PC-9 (cell line): Measurements from ENCODE around the gene OR10H2. TPM values are rescaled to one million over a fixed set of nuclear protein-coding genes. Genes with fewer than 3 reads are reported as not detected.
A peak's percentile ranks its signal among the peaks of the same experiment; 100 is the strongest.

Source experiments
- BruUV-seq: library from RNA; stranded (reverse); fragments of 400-500 nt; replicated peaks from 2 replicates; lab custom pipeline; 2021; lab: Mats Ljungman, UMichigan
- CTCF ChIA-PET: fragments of 300-600 bp; sonication (Branson Sonifier 250); formaldehyde crosslinking; loops from one replicate; lab custom pipeline; 2022; ENCODE audit warnings: antibody characterized with exemption; lab: Charles Lee
- POLR2A ChIA-PET: fragments of 300-600 bp; sonication (Branson Sonifier 250); formaldehyde crosslinking; loops from one replicate; lab custom pipeline; 2022; ENCODE audit warnings: antibody characterized with exemption; ENCODE audit not compliant: unreplicated experiment; lab: Charles Lee
- DNase-seq, 2 experiments: peaks; one replicate each; pipeline versions ENCODE4 v3.0.0 to v3.0.0-alpha.2; 2015 to 2022; ENCODE audit warnings: mixed read lengths in 1 of 2
- H2AFZ ChIP-seq: fragments of 200-600 bp; sonication (generic); 2 replicates; pipeline ENCODE4 v1.8.1; 2017; ENCODE audit warnings: antibody characterized with exemption
- H3F3A ChIP-seq: fragments of 200-600 bp; sonication (generic); 2 replicates; pipeline ENCODE4 v1.8.1; 2017; ENCODE audit warnings: antibody characterized with exemption, mild to moderate bottlenecking, low read depth; ENCODE audit not compliant: insufficient read depth
- H3K27ac ChIP-seq: fragments of 200-600 bp; sonication (generic); 2 replicates; pipeline ENCODE4 v1.6.1; 2016; ENCODE audit warnings: mixed run types
- H3K27me3 ChIP-seq: fragments of 200-600 bp; sonication (generic); 2 replicates; pipeline ENCODE4 v1.6.1; 2016; ENCODE audit warnings: low read depth, mixed run types; ENCODE audit not compliant: insufficient read depth
- H3K36me3 ChIP-seq: fragments of 200-600 bp; sonication (generic); 2 replicates; pipeline ENCODE4 v1.6.1; 2016; ENCODE audit warnings: low read depth, mixed run types
- H3K4me1 ChIP-seq: fragments of 200-600 bp; sonication (generic); replicated peaks from 2 replicates; pipeline ENCODE4 v1.6.1; 2016; ENCODE audit warnings: mixed run types; ENCODE audit not compliant: insufficient read depth
- H3K4me2 ChIP-seq: fragments of 200-600 bp; sonication (generic); 2 replicates; pipeline ENCODE4 v1.6.1; 2017; ENCODE audit warnings: mixed run types
- H3K4me3 ChIP-seq: fragments of 200-600 bp; sonication (generic); 2 replicates; pipeline ENCODE4 v1.6.1; 2016; ENCODE audit warnings: mixed run types
- H3K79me2 ChIP-seq: fragments of 200-600 bp; sonication (generic); 2 replicates; pipeline ENCODE4 v1.6.1; 2017; ENCODE audit warnings: low read depth, mixed run types
- H3K9me2 ChIP-seq: fragments of 200-600 bp; sonication (generic); 2 replicates; pipeline ENCODE4 v1.8.1; 2017; ENCODE audit warnings: mild to moderate bottlenecking; ENCODE audit not compliant: insufficient read depth
- H3K9me3 ChIP-seq: fragments of 200-600 bp; sonication (generic); 2 replicates; pipeline ENCODE4 v1.8.1; 2016; ENCODE audit warnings: low read depth; ENCODE audit not compliant: insufficient read depth
- H4K20me1 ChIP-seq: fragments of 200-600 bp; sonication (generic); 2 replicates; pipeline ENCODE4 v1.8.1; 2017; ENCODE audit not compliant: insufficient read depth
- EZH2 ChIP-seq: fragments of 200-600 bp; sonication (generic); IDR thresholded peaks from 2 replicates; pipeline ENCODE4 v1.8.0; 2017; ENCODE audit warnings: antibody characterized with exemption, low read depth
- intact Hi-C: fragments of 100-400 bp; cut with micrococcal nuclease; formaldehyde crosslinking; loops from one replicate; pipeline ENCODE4 v1.10.0; 2022; ENCODE audit not compliant: unreplicated experiment
- total RNA-seq: library from RNA; stranded (reverse); gene quantifications from 2 replicates; pipeline ENCODE4 v1.2.3, GENCODE V29; 2021
- TF ChIP-seq, protein P1 (sequence below): fragments of 200-600 bp; sonication (generic); conservative IDR thresholded peaks from 2 replicates; pipeline ENCODE4 v1.6.1; 2017; ENCODE audit warnings: mixed run types, antibody characterized with exemption, mild to moderate bottlenecking, moderate library complexity

OR10H2 gene
- total RNA-seq, 1 experiment from 2014 or later = not detected

DNA sequence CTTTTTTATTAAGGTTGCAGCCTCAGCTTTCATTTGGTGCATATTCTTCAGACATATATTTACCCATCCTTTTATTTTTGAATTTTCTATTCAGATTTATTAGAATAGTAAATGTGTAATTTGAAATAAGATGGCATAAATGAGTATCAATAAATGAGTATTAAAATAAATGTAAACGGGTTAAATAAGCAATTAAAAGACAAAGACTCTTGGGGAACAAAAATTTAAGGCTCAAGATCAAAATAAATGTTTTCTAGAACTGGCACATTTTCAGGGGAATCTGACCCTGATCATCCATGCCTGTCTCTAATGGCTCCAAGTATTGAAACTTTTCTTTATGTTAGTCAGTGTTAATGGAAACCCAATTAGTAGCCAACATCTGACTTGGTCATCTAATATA is 13.0 kb downstream of the OR10H2 start:
- TF ChIP-seq, protein P1, sequence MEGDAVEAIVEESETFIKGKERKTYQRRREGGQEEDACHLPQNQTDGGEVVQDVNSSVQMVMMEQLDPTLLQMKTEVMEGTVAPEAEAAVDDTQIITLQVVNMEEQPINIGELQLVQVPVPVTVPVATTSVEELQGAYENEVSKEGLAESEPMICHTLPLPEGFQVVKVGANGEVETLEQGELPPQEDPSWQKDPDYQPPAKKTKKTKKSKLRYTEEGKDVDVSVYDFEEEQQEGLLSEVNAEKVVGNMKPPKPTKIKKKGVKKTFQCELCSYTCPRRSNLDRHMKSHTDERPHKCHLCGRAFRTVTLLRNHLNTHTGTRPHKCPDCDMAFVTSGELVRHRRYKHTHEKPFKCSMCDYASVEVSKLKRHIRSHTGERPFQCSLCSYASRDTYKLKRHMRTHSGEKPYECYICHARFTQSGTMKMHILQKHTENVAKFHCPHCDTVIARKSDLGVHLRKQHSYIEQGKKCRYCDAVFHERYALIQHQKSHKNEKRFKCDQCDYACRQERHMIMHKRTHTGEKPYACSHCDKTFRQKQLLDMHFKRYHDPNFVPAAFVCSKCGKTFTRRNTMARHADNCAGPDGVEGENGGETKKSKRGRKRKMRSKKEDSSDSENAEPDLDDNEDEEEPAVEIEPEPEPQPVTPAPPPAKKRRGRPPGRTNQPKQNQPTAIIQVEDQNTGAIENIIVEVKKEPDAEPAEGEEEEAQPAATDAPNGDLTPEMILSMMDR = no peak
- TF ChIP-seq EZH2 = no peak
- POLR2A ChIA-PET = no interaction called here
- H3K4me2 ChIP-seq = no peak overlapping the region
- H4K20me1 ChIP-seq = no peaks in the 10 kb centered on the region
- no peaks in the 10 kb centered on the region for H3K4me1 ChIP-seq
- no TSS peak for BruUV-seq
- no peaks in the 10 kb centered on the region for H3K9me2 ChIP-seq
- H3K27ac ChIP-seq = no peak overlapping the region
- no peak overlapping the region for H3K4me3 ChIP-seq
- no peaks in the 10 kb centered on the region for H3K79me2 ChIP-seq
- CTCF ChIA-PET = no interaction called here
- intact Hi-C loops = no loop called here
- peaks cover 22% of the 10 kb centered on the region for H3K27me3 ChIP-seq
- no peaks in the 10 kb centered on the region for H3F3A ChIP-seq
- no peaks in the 10 kb centered on the region for H3K36me3 ChIP-seq
- H2AFZ ChIP-seq = no peak overlapping the region
- H3K9me3 ChIP-seq = 0 out of 2 replicates have a peak, but pooled peaks cover 5% of the 10 kb centered on the region
- no peak for DNase-seq

DNA sequence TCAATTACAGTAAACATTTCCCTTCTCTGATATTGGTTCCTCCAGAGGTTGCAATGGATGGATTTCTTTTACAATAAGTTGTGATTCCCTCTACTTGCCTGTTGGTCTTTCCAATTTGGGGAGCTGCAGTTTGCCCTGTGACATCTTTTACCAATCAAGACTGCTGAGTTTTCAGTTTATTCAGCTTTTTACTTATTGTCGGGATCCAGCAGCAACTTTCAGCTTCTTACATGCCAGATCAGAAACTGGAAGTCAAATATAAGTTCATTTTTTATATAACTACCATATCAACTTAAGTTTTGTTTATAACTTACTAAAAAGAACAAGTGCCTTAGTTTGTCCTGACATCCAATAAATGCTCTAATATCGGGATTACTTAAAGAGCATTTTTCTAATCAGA is 20.4 kb downstream of the OR10H2 start:
- H3K79me2 ChIP-seq = no peaks in the 10 kb centered on the region
- POLR2A ChIA-PET = no interaction called here
- no peak overlapping the region for H3K27ac ChIP-seq
- peaks cover 64% of the 10 kb centered on the region for H3K27me3 ChIP-seq
- H2AFZ ChIP-seq = no peak overlapping the region
- no peak for DNase-seq
- H3K4me3 ChIP-seq = no peak overlapping the region
- no peaks in the 10 kb centered on the region for H3F3A ChIP-seq
- no TSS peak for BruUV-seq
- no peaks in the 10 kb centered on the region for H4K20me1 ChIP-seq
- H3K9me3 ChIP-seq = no peaks in the 10 kb centered on the region
- CTCF ChIA-PET = no interaction called here
- intact Hi-C loops = no loop called here
- H3K36me3 ChIP-seq = no peaks in the 10 kb centered on the region
- no peaks in the 10 kb centered on the region for H3K9me2 ChIP-seq
- TF ChIP-seq EZH2 = peak; percentile 74; the same call in 1 of the 2 replicates
- TF ChIP-seq, protein P1 = no peak
- no peak overlapping the region for H3K4me2 ChIP-seq
- H3K4me1 ChIP-seq = no peaks in the 10 kb centered on the region

DNA sequence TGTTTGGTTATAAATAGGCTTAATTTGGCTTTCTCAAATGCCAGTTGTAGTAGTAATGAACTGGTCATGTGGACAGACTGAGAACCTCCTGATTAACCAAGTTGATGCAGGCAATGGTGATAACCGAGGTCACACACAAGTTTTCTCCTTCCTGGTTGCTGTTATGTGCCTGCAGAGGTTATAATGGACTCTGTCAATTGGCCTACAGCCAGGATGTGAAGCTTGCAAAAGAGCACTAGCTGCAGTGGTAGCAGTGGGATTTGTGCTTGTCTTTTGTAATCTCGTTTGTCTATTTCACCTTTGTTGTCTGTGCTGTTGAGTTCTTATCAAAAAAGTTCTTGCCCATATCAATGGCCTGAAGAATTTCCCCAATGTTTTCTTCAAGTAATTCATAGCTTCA is 30.6 kb downstream of the OR10H2 start:
- ChIA-PET POLR2A (no interaction called here), CTCF (no interaction called here)
- no peak overlapping the region for H2AFZ ChIP-seq
- no peak overlapping the region for H3K4me3 ChIP-seq
- no peak for TF ChIP-seq EZH2
- TF ChIP-seq, protein P1 = no peak
- H3K79me2 ChIP-seq = no peaks in the 10 kb centered on the region
- no peaks in the 10 kb centered on the region for H4K20me1 ChIP-seq
- no TSS peak for BruUV-seq
- no peak overlapping the region for H3K27ac ChIP-seq
- DNase-seq = no peak
- no peak overlapping the region for H3K4me2 ChIP-seq
- intact Hi-C loops = no loop called here
- no peaks in the 10 kb centered on the region for H3F3A ChIP-seq
- H3K9me3 ChIP-seq = 0 out of 2 replicates have a peak, but pooled peaks cover 3% of the 10 kb centered on the region
- no peaks in the 10 kb centered on the region for H3K4me1 ChIP-seq
- no peaks in the 10 kb centered on the region for H3K9me2 ChIP-seq
- no peaks in the 10 kb centered on the region for H3K36me3 ChIP-seq
- H3K27me3 ChIP-seq = peaks cover 55% of the 10 kb centered on the region; the same call in 1 of the 2 replicates
